ENCODE data around the gene ST3GAL3.

The ST3GAL3 gene

GRCh38 chr1:43924516-43924915, 217.2 kb downstream of the ST3GAL3 start:
- Histone ChIP-seq H3K4me1 (ENCODE audit: control insufficient read depth, insufficient read depth, low read length) (no peaks in the 10 kb centered on the region), H3K9me3 (ENCODE audit: control insufficient read depth, insufficient read depth, low read depth, low read length) (no peaks in the 10 kb centered on the region), H3K27ac (ENCODE audit: extremely low read depth, low read depth, low read length) (no peak overlapping the region), H3K36me3 (ENCODE audit: control insufficient read depth in 2 of 2, insufficient read depth in 1 of 2, low read length in 2 of 2) (peaks cover 0 to 3% of the 10 kb centered on the region in 2 experiments; a peak in 1 of 3 replicates), H3K4me3 (ENCODE audit: low read depth, low read length) (no peak overlapping the region)
- CTCF ChIA-PET: interaction anchor here (0.5 to 3.3 kb wide), 3 partner anchors 10 to 161 kb away, joined by 3 to 18 read pairs (median 5); no protein-coding TSS in a partner anchor
- no peak for TF ChIP-seq ZNF692 (tag by site-specific recombination; IDR thresholded peaks at IDR 0.05)
- TF ChIP-seq ZNF645 (tag by site-specific recombination; IDR thresholded peaks at IDR 0.05): no peak
- TF ChIP-seq ZNF510 (tag by site-specific recombination; IDR thresholded peaks at IDR 0.05; ENCODE audit: insufficient replicate concordance): no peak
- no peak for TF ChIP-seq ZNF19 (tag by site-specific recombination; IDR thresholded peaks at IDR 0.05; ENCODE audit: low read depth)
- TF ChIP-seq ZBTB26 (tag by site-specific recombination; optimal IDR thresholded peaks at IDR 0.05): no peak
- TF ChIP-seq ZNF324 (tag by site-specific recombination; IDR thresholded peaks at IDR 0.05): no peak
- TF ChIP-seq ZNF335 (tag by site-specific recombination; conservative IDR thresholded peaks at IDR 0.05): no peak
- TF ChIP-seq HOXA7 (CRISPR knock-in tag; IDR thresholded peaks at IDR 0.05; ENCODE audit: borderline replicate concordance): no peak
- no peak for TF ChIP-seq ZSCAN16 (tag by site-specific recombination; IDR thresholded peaks at IDR 0.05)
- no peak for TF ChIP-seq TRIM28 (IDR thresholded peaks at IDR 0.05; ENCODE audit: borderline replicate concordance, low read length)
- TF ChIP-seq ZBTB10 (tag by site-specific recombination; IDR thresholded peaks at IDR 0.05): no peak
- TF ChIP-seq ZNF221 (tag by site-specific recombination; IDR thresholded peaks at IDR 0.05; ENCODE audit: borderline replicate concordance): no peak
- no peak for TF ChIP-seq ZNF138 (tag by site-specific recombination; IDR thresholded peaks at IDR 0.05; ENCODE audit: borderline replicate concordance)
- no peak for TF ChIP-seq ZBTB20 (tag by site-specific recombination; IDR thresholded peaks at IDR 0.05)
- POLR2A ChIA-PET: no interaction called here

- no peak overlapping the region for H3K27ac ChIP-seq (ENCODE audit: extremely low read depth, low read depth, low read length)
- POLR2A ChIA-PET: no interaction called here
- no peak overlapping the region for H3K4me3 ChIP-seq (ENCODE audit: low read depth, low read length)
- CTCF ChIA-PET: interaction anchor here (0.6 to 3.3 kb wide), 2 partner anchors 9 to 32 kb away, joined by 3 to 18 read pairs; no protein-coding TSS in a partner anchor
- H3K9me3 ChIP-seq (ENCODE audit: control insufficient read depth, insufficient read depth, low read depth, low read length): no peaks in the 10 kb centered on the region
- no peaks in the 10 kb centered on the region for H3K4me1 ChIP-seq (ENCODE audit: control insufficient read depth, insufficient read depth, low read length)
- peaks cover 0 to 3% of the 10 kb centered on the region in 2 experiments; a peak in 1 of 3 replicates for H3K36me3 ChIP-seq (ENCODE audit: control insufficient read depth in 2 of 2, insufficient read depth in 1 of 2, low read length in 2 of 2)
- TF ChIP-seq ZBTB8A (tag by site-specific recombination; IDR thresholded peaks at IDR 0.05) (no peak), ZNF549 (tag by site-specific recombination; IDR thresholded peaks at IDR 0.05) (no peak), ZNF423 (tag by site-specific recombination; IDR thresholded peaks at IDR 0.05) (no peak), MZF1 (tag by site-specific recombination; IDR thresholded peaks at IDR 0.05; ENCODE audit: borderline replicate concordance) (no peak), ZNF580 (tag by site-specific recombination; IDR thresholded peaks at IDR 0.05) (no peak), ZNF704 (tag by site-specific recombination; IDR thresholded peaks at IDR 0.05) (no peak), ZNF121 (tag by site-specific recombination; IDR thresholded peaks at IDR 0.05) (no peak), PRDM1 (tag by site-specific recombination; IDR thresholded peaks at IDR 0.05) (no peak), ZNF112 (tag by site-specific recombination; IDR thresholded peaks at IDR 0.05) (no peak), ZNF558 (tag by site-specific recombination; IDR thresholded peaks at IDR 0.05) (no peak), ZNF514 (tag by site-specific recombination; IDR thresholded peaks at IDR 0.05) (no peak), ZSCAN16 (tag by site-specific recombination; IDR thresholded peaks at IDR 0.05) (no peak), ZNF175 (tag by site-specific recombination; IDR thresholded peaks at IDR 0.05) (no peak), ZNF843 (tag by site-specific recombination; IDR thresholded peaks at IDR 0.05) (no peak)
Observed at GRCh38 chr1:43925846-43926245, 218.5 kb downstream of the ST3GAL3 start.
